Measurements from ENCODE around the gene IKZF2. TPM values are rescaled to one million over a fixed set of nuclear protein-coding genes. Genes with fewer than 3 reads are reported as not detected.
A peak's percentile ranks its signal among the peaks of the same experiment; 100 is the strongest.

The IKZF2 gene
- total RNA-seq, 1 donor from 2014 or later = 9.2 TPM

- H3K36me3 Mint-ChIP-seq (ENCODE audit: low read depth) = peaks cover 3% of the 10 kb centered on the region
- no peaks in the 10 kb centered on the region for H3K27me3 Mint-ChIP-seq (ENCODE audit: low read depth)
- H3K27ac Mint-ChIP-seq (ENCODE audit: unreplicated experiment) = no peak overlapping the region
- no peak for DNase-seq (ENCODE audit: low spot score)
- TF ChIP-seq, protein P1, sequence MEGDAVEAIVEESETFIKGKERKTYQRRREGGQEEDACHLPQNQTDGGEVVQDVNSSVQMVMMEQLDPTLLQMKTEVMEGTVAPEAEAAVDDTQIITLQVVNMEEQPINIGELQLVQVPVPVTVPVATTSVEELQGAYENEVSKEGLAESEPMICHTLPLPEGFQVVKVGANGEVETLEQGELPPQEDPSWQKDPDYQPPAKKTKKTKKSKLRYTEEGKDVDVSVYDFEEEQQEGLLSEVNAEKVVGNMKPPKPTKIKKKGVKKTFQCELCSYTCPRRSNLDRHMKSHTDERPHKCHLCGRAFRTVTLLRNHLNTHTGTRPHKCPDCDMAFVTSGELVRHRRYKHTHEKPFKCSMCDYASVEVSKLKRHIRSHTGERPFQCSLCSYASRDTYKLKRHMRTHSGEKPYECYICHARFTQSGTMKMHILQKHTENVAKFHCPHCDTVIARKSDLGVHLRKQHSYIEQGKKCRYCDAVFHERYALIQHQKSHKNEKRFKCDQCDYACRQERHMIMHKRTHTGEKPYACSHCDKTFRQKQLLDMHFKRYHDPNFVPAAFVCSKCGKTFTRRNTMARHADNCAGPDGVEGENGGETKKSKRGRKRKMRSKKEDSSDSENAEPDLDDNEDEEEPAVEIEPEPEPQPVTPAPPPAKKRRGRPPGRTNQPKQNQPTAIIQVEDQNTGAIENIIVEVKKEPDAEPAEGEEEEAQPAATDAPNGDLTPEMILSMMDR (IDR thresholded peaks at IDR 0.05) = no peak
- peaks cover 31% of the 10 kb centered on the region for H3K4me1 Mint-ChIP-seq (ENCODE audit: low read depth)
- no peak overlapping the region for H3K4me3 Mint-ChIP-seq (ENCODE audit: unreplicated experiment)
- H3K9me3 Mint-ChIP-seq (ENCODE audit: low read depth) = no peaks in the 10 kb centered on the region
These were observed 178.1 kb downstream of the IKZF2 start for GRCh38 chr2:212973347-212973746.

DNA sequence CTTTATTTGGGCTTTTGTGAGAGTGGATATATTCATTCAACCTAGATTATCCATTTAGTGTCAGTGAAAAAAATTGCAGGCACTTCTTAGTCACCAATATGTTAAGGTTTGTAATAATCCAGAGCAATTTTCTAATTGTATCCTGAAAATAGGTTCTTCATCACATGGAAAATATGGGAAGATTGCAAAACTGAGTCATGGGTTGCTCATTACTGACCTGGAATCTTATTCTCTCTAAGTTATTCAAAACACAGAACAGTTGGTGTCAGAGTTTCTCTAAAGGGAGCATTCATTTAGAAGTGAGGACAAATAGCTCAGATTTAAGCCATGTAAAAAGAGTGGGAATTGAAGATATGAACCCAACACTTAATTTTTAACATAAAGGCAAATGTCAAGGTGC is 181.3 kb downstream of the IKZF2 start:
- TF ChIP-seq, protein P1 (IDR thresholded peaks at IDR 0.05) = no peak
- Mint-ChIP-seq H3K4me3 (ENCODE audit: unreplicated experiment) (no peak overlapping the region), H3K27me3 (ENCODE audit: low read depth) (no peaks in the 10 kb centered on the region), H3K27ac (ENCODE audit: unreplicated experiment) (peak overlapping the region; percentile 13), H3K36me3 (ENCODE audit: low read depth) (peaks cover 2% of the 10 kb centered on the region), H3K4me1 (ENCODE audit: low read depth) (peaks cover 31% of the 10 kb centered on the region), H3K9me3 (ENCODE audit: low read depth) (no peaks in the 10 kb centered on the region)
- no peak for DNase-seq (ENCODE audit: low spot score)

DNA sequence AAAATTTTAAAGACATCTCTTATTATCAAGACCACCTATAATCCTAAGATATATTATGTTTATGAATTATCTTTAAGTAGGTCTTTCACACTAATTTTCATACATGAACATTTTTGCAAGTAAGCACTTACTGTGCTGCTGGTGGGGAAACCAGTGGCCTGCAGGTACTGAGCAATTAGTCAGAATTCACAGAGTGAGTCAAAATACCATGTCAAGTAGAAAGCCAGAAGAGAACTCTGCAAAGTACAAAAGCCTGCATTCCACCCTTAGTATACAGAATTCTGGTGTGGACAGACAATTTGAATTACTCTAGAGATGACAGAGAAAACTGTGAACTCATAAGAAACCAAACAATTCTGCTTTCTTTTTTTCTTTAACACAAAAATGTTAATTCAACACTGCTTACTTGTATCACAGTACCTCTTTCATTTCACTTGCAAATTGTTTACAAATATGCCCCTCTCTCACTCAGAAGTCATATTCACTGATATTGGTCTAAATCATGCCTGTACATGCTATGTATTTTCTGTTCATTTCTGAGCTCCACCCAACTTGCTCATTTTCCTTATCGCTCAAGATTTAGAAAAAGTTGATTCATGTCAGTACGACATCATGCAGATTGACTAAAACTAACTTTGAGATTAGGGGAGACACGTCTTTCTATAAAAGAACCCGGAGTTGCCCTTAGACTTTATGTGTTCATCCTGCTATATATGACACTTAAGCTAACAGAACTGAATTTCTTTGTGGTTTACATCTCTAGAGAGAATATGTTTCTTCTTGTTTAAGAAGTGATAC is 182.9 kb downstream of the IKZF2 start:
- Mint-ChIP-seq H3K4me1 (ENCODE audit: low read depth) (peaks cover 27% of the 10 kb centered on the region), H3K9me3 (ENCODE audit: low read depth) (no peaks in the 10 kb centered on the region), H3K36me3 (ENCODE audit: low read depth) (peaks cover 2% of the 10 kb centered on the region), H3K4me3 (ENCODE audit: unreplicated experiment) (no peak overlapping the region), H3K27ac (ENCODE audit: unreplicated experiment) (no peak overlapping the region), H3K27me3 (ENCODE audit: low read depth) (no peaks in the 10 kb centered on the region)
- TF ChIP-seq, protein P1 (IDR thresholded peaks at IDR 0.05) = no peak
- no peak for DNase-seq (ENCODE audit: low spot score)

DNA sequence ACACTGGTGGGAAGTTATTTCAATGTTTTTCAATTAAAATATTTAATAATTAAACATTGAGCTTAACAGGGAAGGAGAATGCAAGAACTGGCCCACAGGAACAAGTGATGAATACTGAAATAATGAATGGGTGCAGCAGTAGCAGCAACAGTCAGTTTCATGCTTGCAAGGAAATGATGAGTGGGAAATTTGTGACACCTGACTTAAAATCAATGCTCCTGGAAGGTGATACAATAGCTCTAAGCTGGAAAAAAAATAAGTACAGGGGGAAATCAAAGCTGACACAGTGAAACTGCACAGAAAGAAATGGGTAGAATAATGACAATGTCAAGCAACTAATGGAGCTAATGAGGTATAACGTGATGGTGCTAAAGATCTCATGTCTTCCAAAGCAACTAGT is 184.5 kb downstream of the IKZF2 start:
- no peak for DNase-seq (ENCODE audit: low spot score)
- H3K4me1 Mint-ChIP-seq (ENCODE audit: low read depth) = peaks cover 27% of the 10 kb centered on the region

DNA sequence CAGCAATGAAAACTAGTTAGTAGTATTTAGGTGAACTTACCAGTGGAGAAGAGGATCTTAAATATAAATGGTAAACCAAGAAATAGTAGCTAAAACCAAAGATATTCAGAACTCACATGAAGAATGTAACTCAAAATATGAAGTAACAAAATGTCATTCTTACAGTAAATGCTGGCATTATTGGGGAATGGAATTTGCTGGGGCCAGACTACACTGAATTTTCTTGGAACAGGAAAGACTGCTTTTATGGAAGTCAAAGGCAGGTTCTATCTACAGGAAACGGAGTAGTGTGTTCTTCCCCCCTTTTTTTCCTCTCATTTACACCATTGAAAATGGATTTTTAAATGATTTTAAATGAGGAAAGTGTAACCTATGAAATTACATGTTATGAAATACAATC is 188.7 kb downstream of the IKZF2 start:
- peaks cover 3% of the 10 kb centered on the region for H3K9me3 Mint-ChIP-seq (ENCODE audit: low read depth)
- peaks cover 27% of the 10 kb centered on the region for H3K4me1 Mint-ChIP-seq (ENCODE audit: low read depth)
- H3K36me3 Mint-ChIP-seq (ENCODE audit: low read depth) = peaks cover 6% of the 10 kb centered on the region
- H3K27me3 Mint-ChIP-seq (ENCODE audit: low read depth) = no peaks in the 10 kb centered on the region
- DNase-seq (ENCODE audit: low spot score) = no peak
- no peak overlapping the region for H3K27ac Mint-ChIP-seq (ENCODE audit: unreplicated experiment)
- TF ChIP-seq, protein P1 (IDR thresholded peaks at IDR 0.05) = no peak
- H3K4me3 Mint-ChIP-seq (ENCODE audit: unreplicated experiment) = no peak overlapping the region

More for the DNA sequence above, 184.5 kb downstream of the IKZF2 start:
- Mint-ChIP-seq H3K9me3 (ENCODE audit: low read depth) (no peaks in the 10 kb centered on the region), H3K27ac (ENCODE audit: unreplicated experiment) (no peak overlapping the region), H3K4me3 (ENCODE audit: unreplicated experiment) (no peak overlapping the region), H3K36me3 (ENCODE audit: low read depth) (peaks cover 6% of the 10 kb centered on the region), H3K27me3 (ENCODE audit: low read depth) (no peaks in the 10 kb centered on the region)
- TF ChIP-seq, protein P1 (IDR thresholded peaks at IDR 0.05) = no peak
